ENCODE measurements around the gene DAB2. TPM values are rescaled to one million over a fixed set of nuclear protein-coding genes. Genes with fewer than 3 reads are reported as not detected.

DAB2 gene
- total RNA-seq, 1 experiment from 2014 or later: 135 TPM

DNA sequence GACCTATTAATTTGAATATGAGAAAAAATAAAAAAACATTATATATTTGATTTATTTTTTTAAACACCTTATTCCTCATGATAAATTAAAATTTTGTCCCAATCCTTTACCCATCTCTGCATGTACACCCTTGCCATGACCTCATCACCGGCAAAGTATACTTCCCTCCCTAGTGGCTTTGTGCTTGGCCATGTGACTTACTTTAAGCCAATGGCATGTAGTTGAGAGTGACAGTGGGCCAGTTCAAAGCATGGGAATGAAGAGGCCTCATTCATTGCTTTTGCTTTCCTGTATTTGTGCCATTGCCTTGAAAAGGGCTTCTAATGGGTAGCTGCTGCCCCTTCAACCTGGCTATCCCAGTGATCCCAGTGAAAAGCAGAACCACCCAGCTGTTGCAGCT lies 91.7 kb downstream of the DAB2 start:
- Histone ChIP-seq H3K27me3 (replicated peaks; ENCODE audit: control insufficient read depth, insufficient read depth, low read length) (no peaks in the 10 kb centered on the region), H3K9me3 (no peaks in the 10 kb centered on the region), H3K36me3 (ENCODE audit: control insufficient read depth, insufficient read depth, low read length) (no peaks in the 10 kb centered on the region), H3K4me3 (ENCODE audit: low read depth, low read length) (no peak overlapping the region), H3K4me1 (no peaks in the 10 kb centered on the region)
- DNase-seq: no peak
- Mint-ChIP-seq H3K27me3 (ENCODE audit: insufficient read depth, unreplicated experiment) (no peaks in the 10 kb centered on the region), H3K27ac (ENCODE audit: unreplicated experiment) (no peak overlapping the region), H3K36me3 (ENCODE audit: insufficient read depth, unreplicated experiment) (no peaks in the 10 kb centered on the region), H3K4me1 (ENCODE audit: low read depth, unreplicated experiment) (no peaks in the 10 kb centered on the region), H3K4me3 (ENCODE audit: unreplicated experiment) (no peak overlapping the region), H3K9me3 (ENCODE audit: unreplicated experiment) (no peaks in the 10 kb centered on the region)
- ChIA-PET POLR2A (no interaction called here), CTCF (no interaction called here)
- BruUV-seq (replicated peaks): no TSS peak
- intact Hi-C loops (cut with micrococcal nuclease; ENCODE audit: unreplicated experiment): no loop called here
- TF ChIP-seq CTCF (IDR thresholded peaks at IDR 0.05; ENCODE audit: insufficient read depth in 1 of 2, low read depth in 1 of 2, low read length in 1 of 2, severe bottlenecking in 1 of 2, unreplicated experiment in 1 of 2): no peak

DNA sequence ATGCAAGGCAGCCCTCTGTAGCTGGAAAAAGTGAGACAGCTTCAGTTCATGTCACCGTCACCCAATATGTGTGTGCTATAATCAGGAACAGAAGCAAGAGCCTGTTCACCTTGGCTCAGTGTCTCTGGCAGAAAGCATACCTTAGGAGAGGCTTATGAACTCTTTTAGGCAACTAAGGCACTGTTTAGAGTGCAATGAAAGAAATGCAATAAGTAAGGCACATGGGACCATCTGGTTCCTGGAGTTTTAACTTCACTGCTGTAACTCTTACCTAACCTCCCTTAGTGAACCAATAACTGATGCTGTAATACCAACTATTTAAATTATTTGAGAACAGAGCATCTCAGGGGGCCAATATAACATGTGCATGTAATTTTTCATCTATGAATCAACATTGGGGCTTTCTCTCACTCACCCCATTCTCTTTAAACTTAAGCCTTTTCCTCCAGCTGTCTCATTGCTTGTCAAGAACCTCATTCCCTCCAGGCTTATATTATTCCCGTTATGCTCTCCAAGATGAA lies 92.9 kb downstream of the DAB2 start:
- Histone ChIP-seq H3K27me3 (replicated peaks; ENCODE audit: control insufficient read depth, insufficient read depth, low read length) (no peaks in the 10 kb centered on the region), H3K4me1 (no peaks in the 10 kb centered on the region), H3K4me3 (ENCODE audit: low read depth, low read length) (no peak overlapping the region), H3K36me3 (ENCODE audit: control insufficient read depth, insufficient read depth, low read length) (no peaks in the 10 kb centered on the region), H3K9me3 (no peaks in the 10 kb centered on the region)
- Mint-ChIP-seq H3K27me3 (ENCODE audit: insufficient read depth, unreplicated experiment) (no peaks in the 10 kb centered on the region), H3K9me3 (ENCODE audit: unreplicated experiment) (no peaks in the 10 kb centered on the region), H3K36me3 (ENCODE audit: insufficient read depth, unreplicated experiment) (no peaks in the 10 kb centered on the region), H3K4me1 (ENCODE audit: low read depth, unreplicated experiment) (no peaks in the 10 kb centered on the region), H3K27ac (ENCODE audit: unreplicated experiment) (no peak overlapping the region), H3K4me3 (ENCODE audit: unreplicated experiment) (no peak overlapping the region)
- TF ChIP-seq CTCF (IDR thresholded peaks at IDR 0.05; ENCODE audit: insufficient read depth in 1 of 2, low read depth in 1 of 2, low read length in 1 of 2, severe bottlenecking in 1 of 2, unreplicated experiment in 1 of 2): no peak
- ChIA-PET POLR2A (no interaction called here), CTCF (no interaction called here)
- no peak for DNase-seq
- no TSS peak for BruUV-seq (replicated peaks)
- intact Hi-C loops (cut with micrococcal nuclease; ENCODE audit: unreplicated experiment): no loop called here

DNA sequence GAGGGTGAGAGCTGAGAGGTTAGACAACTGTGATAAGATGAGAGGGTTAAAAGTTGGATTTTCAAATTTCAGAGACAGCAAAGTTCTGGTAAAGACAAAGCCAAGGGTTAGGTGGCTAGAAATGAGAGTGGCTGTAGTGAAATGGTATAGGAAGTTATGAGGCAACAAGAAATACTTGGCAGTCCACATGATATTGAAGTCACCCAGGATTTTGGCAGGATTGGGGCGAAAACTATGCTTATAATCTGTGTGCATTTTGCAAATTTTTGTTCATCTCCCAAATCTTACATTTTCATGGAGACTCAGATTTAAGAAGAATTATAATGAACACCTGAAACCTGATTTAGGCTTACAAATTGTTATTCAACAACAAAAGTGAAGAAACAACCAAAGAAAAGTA lies 96.0 kb downstream of the DAB2 start:
- CTCF ChIA-PET: no interaction called here
- no peak for TF ChIP-seq CTCF (IDR thresholded peaks at IDR 0.05; ENCODE audit: insufficient read depth in 1 of 2, low read depth in 1 of 2, low read length in 1 of 2, severe bottlenecking in 1 of 2, unreplicated experiment in 1 of 2)
- Histone ChIP-seq H3K4me3 (ENCODE audit: low read depth, low read length) (no peak overlapping the region), H3K36me3 (ENCODE audit: control insufficient read depth, insufficient read depth, low read length) (no peaks in the 10 kb centered on the region), H3K4me1 (no peaks in the 10 kb centered on the region), H3K9me3 (no peaks in the 10 kb centered on the region), H3K27me3 (replicated peaks; ENCODE audit: control insufficient read depth, insufficient read depth, low read length) (no peaks in the 10 kb centered on the region)
- no peaks in the 10 kb centered on the region for H3K9me3 Mint-ChIP-seq (ENCODE audit: unreplicated experiment)
- POLR2A ChIA-PET: interaction anchor here (0.5 kb wide), 1 partner anchor 191 kb away, joined by 3 read pairs; no protein-coding TSS in a partner anchor
- peaks cover 5% of the 10 kb centered on the region for H3K27me3 Mint-ChIP-seq (ENCODE audit: insufficient read depth, unreplicated experiment)
- no peaks in the 10 kb centered on the region for H3K36me3 Mint-ChIP-seq (ENCODE audit: insufficient read depth, unreplicated experiment)
- no peak overlapping the region for H3K4me3 Mint-ChIP-seq (ENCODE audit: unreplicated experiment)
- BruUV-seq (replicated peaks): no TSS peak
- H3K27ac Mint-ChIP-seq (ENCODE audit: unreplicated experiment): no peak overlapping the region
- H3K4me1 Mint-ChIP-seq (ENCODE audit: low read depth, unreplicated experiment): no peaks in the 10 kb centered on the region
- intact Hi-C loops (cut with micrococcal nuclease; ENCODE audit: unreplicated experiment): no loop called here
- DNase-seq: no peak
